OCI-LY1 (cell line): Measurements from ENCODE around the gene HIVEP2.

ENCODE experiments used
- H2AFZ ChIP-seq: fragments of 200-600 bp; sonication (generic), shearing (Covaris generic); 2 replicates; pipeline ENCODE4 v1.6.0; 2014; ENCODE audit warnings: antibody characterized with exemption, mild to moderate bottlenecking, low read length
- H3F3A ChIP-seq: fragments of 200-600 bp; sonication (generic), shearing (Covaris generic); 2 replicates; pipeline ENCODE4 v1.6.0; 2014; ENCODE audit warnings: mild to moderate bottlenecking, antibody characterized with exemption, low read length, moderate library complexity; ENCODE audit not compliant: insufficient read depth
- H3K27ac ChIP-seq: fragments of 200-600 bp; sonication (generic); 2 replicates; pipeline ENCODE4 v1.5.1; 2014; ENCODE audit warnings: low read length, mixed run types, mild to moderate bottlenecking, low read depth; ENCODE audit not compliant: poor library complexity, severe bottlenecking
- H3K27me3 ChIP-seq: fragments of 200-600 bp; sonication (generic); 2 replicates; pipeline ENCODE4 v1.6.0; 2014; ENCODE audit warnings: antibody characterized with exemption, mild to moderate bottlenecking, low read length, moderate library complexity; ENCODE audit not compliant: insufficient read depth
- H3K36me3 ChIP-seq: fragments of 200-600 bp; sonication (generic); 2 replicates; pipeline ENCODE4 v1.6.1; 2014; ENCODE audit warnings: mild to moderate bottlenecking, antibody characterized with exemption, low read length, moderate library complexity, mixed read lengths; ENCODE audit not compliant: insufficient read depth
- H3K4me1 ChIP-seq: fragments of 200-600 bp; sonication (generic); 2 replicates; pipeline ENCODE4 v1.5.1; 2014; ENCODE audit warnings: mild to moderate bottlenecking, low read length, moderate library complexity; ENCODE audit not compliant: insufficient read depth, severe bottlenecking
- H3K4me2 ChIP-seq: fragments of 200-600 bp; sonication (generic), shearing (Covaris generic); 2 replicates; pipeline ENCODE4 v1.6.1; 2014; ENCODE audit warnings: low read length
- H3K4me3 ChIP-seq: fragments of 200-600 bp; sonication (generic); 2 replicates; pipeline ENCODE4 v1.5.1; 2014; ENCODE audit warnings: low read length, low read depth, mild to moderate bottlenecking, mixed read lengths; ENCODE audit not compliant: poor library complexity, severe bottlenecking
- H3K79me2 ChIP-seq: fragments of 200-600 bp; shearing (Covaris generic); 2 replicates; pipeline ENCODE4 v1.6.1; 2016; ENCODE audit warnings: mixed run types, low read length, mixed read lengths; ENCODE audit not compliant: insufficient read depth
- H3K9ac ChIP-seq: fragments of 200-600 bp; sonication (generic), shearing (Covaris generic); 2 replicates; pipeline ENCODE4 v1.6.1; 2014; ENCODE audit warnings: mild to moderate bottlenecking, low read length, mixed read lengths
- H3K9me2 ChIP-seq: fragments of 200-600 bp; sonication (generic), shearing (Covaris generic); 2 replicates; pipeline ENCODE4 v1.6.1; 2014; ENCODE audit warnings: low read depth, mild to moderate bottlenecking, low read length, mixed read lengths
- H3K9me3 ChIP-seq: fragments of 200-600 bp; shearing (Covaris generic); 2 replicates; pipeline ENCODE4 v1.6.1; 2014; ENCODE audit warnings: low read length, mixed read lengths
- H4K20me1 ChIP-seq: fragments of 200-600 bp; sonication (generic), shearing (Covaris generic); 2 replicates; pipeline ENCODE4 v1.6.0; 2016; ENCODE audit warnings: mild to moderate bottlenecking, low read length; ENCODE audit not compliant: insufficient read depth
- EZH2 ChIP-seq: fragments of 200-600 bp; sonication (generic), shearing (Covaris generic); IDR thresholded peaks from 2 replicates; pipeline ENCODE4 v1.8.0; 2017; ENCODE audit warnings: borderline replicate concordance, mixed run types, mild to moderate bottlenecking, antibody characterized with exemption, low read length, moderate library complexity, mixed read lengths
- TF ChIP-seq, protein P1 (sequence below): fragments of 200-600 bp; sonication (generic), shearing (Covaris generic); IDR thresholded peaks from 2 replicates; pipeline ENCODE4 v1.5.1; 2017; ENCODE audit warnings: mild to moderate bottlenecking, antibody characterized with exemption, low read length, moderate library complexity, mixed read lengths

HIVEP2 gene

DNA sequence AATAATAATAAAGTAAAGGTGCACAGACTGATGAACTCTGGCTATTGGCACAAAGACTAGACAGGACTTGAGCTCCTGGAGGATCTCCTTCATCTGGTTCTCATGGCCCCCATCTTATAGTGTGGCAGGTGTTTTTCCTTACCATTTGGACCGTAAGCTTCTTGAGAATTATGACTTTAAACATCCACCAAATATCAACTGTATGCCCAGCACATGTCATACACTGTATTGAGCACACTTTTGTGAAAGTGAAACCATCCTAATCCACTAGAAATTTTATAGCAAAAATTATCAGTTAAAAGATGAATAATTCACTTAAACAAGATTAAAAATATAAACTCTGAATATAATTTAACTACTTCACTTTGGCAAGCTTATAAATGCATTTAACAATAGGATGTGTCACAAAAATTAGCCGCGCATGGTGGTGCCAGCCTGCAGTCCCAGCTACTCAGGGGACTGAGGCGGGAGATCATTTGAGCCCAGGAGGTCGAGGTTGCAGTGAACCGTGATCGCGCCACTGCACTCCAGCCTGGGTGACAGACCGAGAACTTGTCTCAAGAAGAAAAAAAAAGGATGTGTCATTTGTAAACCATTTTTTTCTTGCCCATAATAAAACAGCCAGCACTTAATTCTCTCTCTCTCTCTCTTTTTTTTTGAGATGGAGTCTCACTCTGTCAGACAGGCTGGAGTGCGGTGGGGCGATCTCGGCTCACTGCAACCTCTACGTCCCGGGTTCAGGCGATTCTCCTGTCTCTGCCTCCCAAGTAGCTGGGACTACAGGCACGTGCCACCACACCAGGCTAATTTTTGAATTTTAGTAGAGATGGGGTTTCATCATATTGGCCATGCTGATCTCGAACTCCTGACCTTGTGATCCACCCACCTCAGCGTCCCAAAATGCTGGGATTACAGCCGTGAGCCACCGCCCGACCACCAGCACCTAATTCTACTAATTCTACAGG lies 9.1 kb downstream of the HIVEP2 start:
- H3K79me2 ChIP-seq, result peaks cover 98% of the 10 kb centered on the region
- peak overlapping the region; percentile 42; the same call in 1 of the 2 replicates for H3K9ac ChIP-seq
- no peaks in the 10 kb centered on the region for H3K9me2 ChIP-seq
- H3K9me3 ChIP-seq, result no peaks in the 10 kb centered on the region
- H3K4me2 ChIP-seq, result peak overlapping the region; percentile 73
- no peak for TF ChIP-seq EZH2
- TF ChIP-seq, protein P1, sequence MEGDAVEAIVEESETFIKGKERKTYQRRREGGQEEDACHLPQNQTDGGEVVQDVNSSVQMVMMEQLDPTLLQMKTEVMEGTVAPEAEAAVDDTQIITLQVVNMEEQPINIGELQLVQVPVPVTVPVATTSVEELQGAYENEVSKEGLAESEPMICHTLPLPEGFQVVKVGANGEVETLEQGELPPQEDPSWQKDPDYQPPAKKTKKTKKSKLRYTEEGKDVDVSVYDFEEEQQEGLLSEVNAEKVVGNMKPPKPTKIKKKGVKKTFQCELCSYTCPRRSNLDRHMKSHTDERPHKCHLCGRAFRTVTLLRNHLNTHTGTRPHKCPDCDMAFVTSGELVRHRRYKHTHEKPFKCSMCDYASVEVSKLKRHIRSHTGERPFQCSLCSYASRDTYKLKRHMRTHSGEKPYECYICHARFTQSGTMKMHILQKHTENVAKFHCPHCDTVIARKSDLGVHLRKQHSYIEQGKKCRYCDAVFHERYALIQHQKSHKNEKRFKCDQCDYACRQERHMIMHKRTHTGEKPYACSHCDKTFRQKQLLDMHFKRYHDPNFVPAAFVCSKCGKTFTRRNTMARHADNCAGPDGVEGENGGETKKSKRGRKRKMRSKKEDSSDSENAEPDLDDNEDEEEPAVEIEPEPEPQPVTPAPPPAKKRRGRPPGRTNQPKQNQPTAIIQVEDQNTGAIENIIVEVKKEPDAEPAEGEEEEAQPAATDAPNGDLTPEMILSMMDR, result no peak
- no peaks in the 10 kb centered on the region for H3F3A ChIP-seq
- H4K20me1 ChIP-seq, result no peaks in the 10 kb centered on the region
- H3K4me1 ChIP-seq, result peaks cover 78% of the 10 kb centered on the region
- H3K27me3 ChIP-seq, result no peaks in the 10 kb centered on the region
- peak overlapping the region; percentile 73 for H3K27ac ChIP-seq
- no peaks in the 10 kb centered on the region for H3K36me3 ChIP-seq
- H2AFZ ChIP-seq, result no peak overlapping the region
- H3K4me3 ChIP-seq, result peak overlapping the region; percentile 41

DNA sequence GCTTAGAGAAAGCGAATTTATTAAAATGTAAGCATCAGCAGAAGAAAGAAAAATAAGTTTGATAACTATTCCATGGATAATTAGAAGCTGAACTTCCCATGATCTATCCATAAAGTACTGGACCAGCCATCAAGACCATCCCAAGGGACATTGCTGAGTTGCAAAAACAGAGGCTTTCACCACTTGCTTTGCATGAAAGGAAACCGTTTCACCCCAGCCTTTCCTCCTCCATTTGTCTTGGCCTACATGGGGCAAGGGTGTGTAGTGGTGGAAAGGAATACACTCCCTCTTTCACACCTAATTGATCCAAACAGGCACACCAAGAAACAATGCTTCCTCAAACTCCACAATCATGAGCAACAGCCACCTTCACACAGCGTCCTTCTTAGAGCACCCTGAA lies 10.4 kb downstream of the HIVEP2 start:
- peak overlapping the region; percentile 73 for H3K27ac ChIP-seq
- H3K9me2 ChIP-seq, result no peaks in the 10 kb centered on the region
- H3K9me3 ChIP-seq, result no peaks in the 10 kb centered on the region
- H4K20me1 ChIP-seq, result no peaks in the 10 kb centered on the region
- H2AFZ ChIP-seq, result no peak overlapping the region
- H3F3A ChIP-seq, result no peaks in the 10 kb centered on the region
- peaks cover 78% of the 10 kb centered on the region for H3K4me1 ChIP-seq
- H3K4me2 ChIP-seq, result peak overlapping the region; percentile 73; the same call in 1 of the 2 replicates
- TF ChIP-seq, protein P1, result no peak
- no peak for TF ChIP-seq EZH2
- H3K36me3 ChIP-seq, result no peaks in the 10 kb centered on the region
- H3K79me2 ChIP-seq, result peaks cover 94% of the 10 kb centered on the region
- H3K4me3 ChIP-seq, result peak overlapping the region; percentile 0
- H3K9ac ChIP-seq, result peak overlapping the region; percentile 7; the same call in 1 of the 2 replicates
- H3K27me3 ChIP-seq, result no peaks in the 10 kb centered on the region

DNA sequence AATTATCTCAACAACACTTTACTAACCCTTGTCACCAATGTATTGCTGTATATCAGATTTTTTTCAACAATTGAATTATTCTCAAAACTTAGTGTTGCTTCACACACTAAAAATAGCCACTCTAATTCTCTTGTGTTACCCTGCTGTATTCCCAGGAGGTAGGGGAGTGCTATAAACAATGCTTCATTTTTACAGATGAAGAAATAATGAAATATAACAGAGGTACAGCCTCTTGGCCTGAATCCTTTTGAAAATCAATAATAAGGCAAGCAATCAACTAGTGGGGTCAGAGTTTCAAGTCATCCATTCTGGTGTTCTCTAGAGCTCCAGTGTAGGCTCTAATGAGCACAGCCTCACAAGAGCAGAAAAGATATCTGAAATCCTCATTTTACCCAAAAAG lies 10.9 kb downstream of the HIVEP2 start:
- Histone ChIP-seq H3K9me3 (no peaks in the 10 kb centered on the region), H3K9me2 (no peaks in the 10 kb centered on the region), H3K36me3 (no peaks in the 10 kb centered on the region), H3K4me2 (peak overlapping the region; percentile 73; the same call in 1 of the 2 replicates), H3K4me1 (peaks cover 78% of the 10 kb centered on the region), H4K20me1 (no peaks in the 10 kb centered on the region), H2AFZ (no peak overlapping the region), H3K9ac (no peak overlapping the region), H3F3A (no peaks in the 10 kb centered on the region), H3K4me3 (peak overlapping the region; percentile 0), H3K79me2 (peaks cover 94% of the 10 kb centered on the region), H3K27me3 (no peaks in the 10 kb centered on the region), H3K27ac (peak overlapping the region; percentile 73)
- TF ChIP-seq EZH2, result no peak
- TF ChIP-seq, protein P1, result no peak
